Measurements from ENCODE around the gene STX18. TPM values are rescaled to one million over a fixed set of nuclear protein-coding genes. Genes with fewer than 3 reads are reported as not detected.
"Not testable (repeated sequence)": the region's sequence is repeated elsewhere in the genome, so short reads cannot be mapped to it uniquely, and the experiment has no call there.

STX18 gene
- total RNA-seq, 2 donors from 2014 or later = 18.5 to 39.8 TPM

DNA sequence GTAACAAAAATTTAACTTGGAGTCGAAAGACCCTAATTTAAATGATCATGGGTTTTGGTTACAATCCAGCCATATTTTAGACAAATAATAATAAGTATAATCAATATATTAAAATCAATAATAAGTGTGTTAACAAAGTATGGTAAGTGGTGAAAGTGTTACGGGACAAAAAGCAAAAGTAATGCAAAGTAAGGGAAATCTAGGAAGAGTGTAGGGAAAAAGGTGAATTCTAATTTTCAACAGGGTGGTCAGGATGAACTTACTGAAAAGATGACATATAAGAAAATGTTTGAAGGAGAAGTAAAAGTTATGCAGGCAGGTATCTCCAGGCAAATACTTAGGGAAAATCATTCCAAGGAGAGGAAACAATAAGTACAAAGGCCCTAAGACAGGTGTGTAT, 32.3 kb downstream of the STX18 start:
- DNase-seq (ENCODE audit: low spot score) = no peak
- Histone ChIP-seq H3K27ac (no peak overlapping the region), H3K4me1 (ENCODE audit: control insufficient read depth in 1 of 2, low read depth in 2 of 2) (peaks cover 0 to 13% of the 10 kb centered on the region in 2 donors), H3K4me3 (no peak overlapping the region), H3K27me3 (replicated peaks; ENCODE audit: insufficient read depth) (no peaks in the 10 kb centered on the region), H3K9me3 (no peaks in the 10 kb centered on the region), H3K36me3 (no peaks in the 10 kb centered on the region)
- ATAC-seq (ENCODE audit: insufficient number of reproducible peaks, low FRiP score, low read depth) = no peak
- TF ChIP-seq, protein P1, sequence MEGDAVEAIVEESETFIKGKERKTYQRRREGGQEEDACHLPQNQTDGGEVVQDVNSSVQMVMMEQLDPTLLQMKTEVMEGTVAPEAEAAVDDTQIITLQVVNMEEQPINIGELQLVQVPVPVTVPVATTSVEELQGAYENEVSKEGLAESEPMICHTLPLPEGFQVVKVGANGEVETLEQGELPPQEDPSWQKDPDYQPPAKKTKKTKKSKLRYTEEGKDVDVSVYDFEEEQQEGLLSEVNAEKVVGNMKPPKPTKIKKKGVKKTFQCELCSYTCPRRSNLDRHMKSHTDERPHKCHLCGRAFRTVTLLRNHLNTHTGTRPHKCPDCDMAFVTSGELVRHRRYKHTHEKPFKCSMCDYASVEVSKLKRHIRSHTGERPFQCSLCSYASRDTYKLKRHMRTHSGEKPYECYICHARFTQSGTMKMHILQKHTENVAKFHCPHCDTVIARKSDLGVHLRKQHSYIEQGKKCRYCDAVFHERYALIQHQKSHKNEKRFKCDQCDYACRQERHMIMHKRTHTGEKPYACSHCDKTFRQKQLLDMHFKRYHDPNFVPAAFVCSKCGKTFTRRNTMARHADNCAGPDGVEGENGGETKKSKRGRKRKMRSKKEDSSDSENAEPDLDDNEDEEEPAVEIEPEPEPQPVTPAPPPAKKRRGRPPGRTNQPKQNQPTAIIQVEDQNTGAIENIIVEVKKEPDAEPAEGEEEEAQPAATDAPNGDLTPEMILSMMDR (IDR thresholded peaks at IDR 0.05) = no peak

DNA sequence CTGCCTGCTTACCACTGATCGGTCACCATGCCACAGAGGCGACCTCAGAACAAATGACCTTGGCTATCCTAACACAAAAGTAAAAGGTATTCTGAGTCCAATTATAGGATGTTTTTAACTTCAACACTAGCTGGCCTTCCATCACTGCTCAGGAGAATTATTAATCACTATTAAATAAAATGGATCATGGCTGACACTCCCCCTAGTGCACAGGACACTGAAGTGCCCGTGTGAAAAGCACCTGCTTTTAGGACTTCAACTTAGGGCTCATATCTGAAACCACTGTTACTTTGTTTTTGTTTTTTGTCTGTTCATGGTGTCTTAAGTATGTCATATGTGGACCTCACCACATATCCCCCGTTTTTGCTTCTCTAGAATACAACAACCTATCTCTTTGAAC, 33.9 kb downstream of the STX18 start:
- H3K4me3 ChIP-seq = no peak overlapping the region
- no peak for DNase-seq (ENCODE audit: low spot score)
- TF ChIP-seq, protein P1 (IDR thresholded peaks at IDR 0.05) = no peak
- peaks cover 0 to 13% of the 10 kb centered on the region in 2 donors for H3K4me1 ChIP-seq (ENCODE audit: control insufficient read depth in 1 of 2, low read depth in 2 of 2)
- H3K36me3 ChIP-seq = no peaks in the 10 kb centered on the region
- ATAC-seq (ENCODE audit: insufficient number of reproducible peaks, low FRiP score, low read depth) = no peak
- H3K27ac ChIP-seq = no peak overlapping the region
- H3K27me3 ChIP-seq (replicated peaks; ENCODE audit: insufficient read depth) = no peaks in the 10 kb centered on the region
- no peaks in the 10 kb centered on the region for H3K9me3 ChIP-seq

DNA sequence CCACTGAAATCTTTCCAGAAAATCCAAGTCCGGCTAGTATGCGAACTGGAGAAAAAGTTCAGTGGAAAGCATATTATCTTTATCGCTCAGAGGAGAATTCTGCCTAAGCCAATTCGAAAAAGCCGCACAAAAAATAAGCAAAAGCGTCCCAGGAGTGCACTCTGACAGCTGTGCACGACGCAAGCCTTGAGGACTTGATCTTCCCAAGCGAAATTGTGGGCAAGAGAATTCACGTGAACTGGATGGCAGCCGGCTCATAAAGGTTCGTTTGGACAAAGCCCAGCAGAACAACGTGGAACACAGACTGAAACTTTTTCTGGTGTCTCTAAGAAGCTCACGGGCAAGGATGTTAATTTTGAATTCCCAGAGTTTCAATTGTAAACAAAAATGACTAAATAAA, 34.4 kb downstream of the STX18 start:
- H3K27ac ChIP-seq = no peak overlapping the region
- no peaks in the 10 kb centered on the region for H3K9me3 ChIP-seq
- no peaks in the 10 kb centered on the region for H3K36me3 ChIP-seq
- no peak for ATAC-seq (ENCODE audit: insufficient number of reproducible peaks, low FRiP score, low read depth)
- no peaks in the 10 kb centered on the region for H3K27me3 ChIP-seq (replicated peaks; ENCODE audit: insufficient read depth)
- DNase-seq (ENCODE audit: low spot score) = no peak
- TF ChIP-seq, protein P1 (IDR thresholded peaks at IDR 0.05) = no peak
- H3K4me1 ChIP-seq (ENCODE audit: control insufficient read depth in 1 of 2, low read depth in 2 of 2) = peaks cover 0 to 13% of the 10 kb centered on the region in 2 donors
- H3K4me3 ChIP-seq = peak overlapping the region; percentile 49

GRCh38 chr4:4506961-4507360, 34.9 kb downstream of the STX18 start:
- Histone ChIP-seq H3K9me3 (no peaks in the 10 kb centered on the region), H3K4me1 (ENCODE audit: control insufficient read depth in 1 of 2, low read depth in 2 of 2) (peaks cover 0 to 13% of the 10 kb centered on the region in 2 donors), H3K27ac (no peak overlapping the region), H3K27me3 (replicated peaks; ENCODE audit: insufficient read depth) (no peaks in the 10 kb centered on the region), H3K4me3 (peak overlapping the region; percentile 49), H3K36me3 (no peaks in the 10 kb centered on the region)
- no peak for ATAC-seq (ENCODE audit: insufficient number of reproducible peaks, low FRiP score, low read depth)
- TF ChIP-seq, protein P1 (IDR thresholded peaks at IDR 0.05) = no peak
- no peak for DNase-seq (ENCODE audit: low spot score)

DNA sequence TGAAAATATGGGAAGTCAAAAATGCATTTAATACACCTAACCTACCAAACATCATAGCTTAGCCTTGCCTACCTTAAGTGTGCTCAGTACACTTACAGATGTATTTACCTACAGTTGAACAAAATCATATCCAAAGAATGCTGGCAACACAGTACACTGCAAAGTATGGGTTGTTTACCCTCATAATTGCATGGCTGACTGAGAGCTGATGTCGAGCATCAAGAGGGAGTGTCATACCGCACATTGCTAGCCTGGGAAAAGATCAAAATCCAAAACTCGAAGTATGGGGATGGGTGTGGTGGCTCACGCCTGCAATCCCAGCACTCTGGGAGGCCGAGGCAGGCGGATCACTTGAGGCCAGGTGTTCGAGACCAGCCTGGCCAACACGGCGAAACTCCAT, 36.6 kb downstream of the STX18 start:
- not testable (repeated sequence) for H3K27me3 ChIP-seq (replicated peaks; ENCODE audit: insufficient read depth); H3K4me3 ChIP-seq; H3K36me3 ChIP-seq; DNase-seq (ENCODE audit: low spot score); ATAC-seq (ENCODE audit: insufficient number of reproducible peaks, low FRiP score, low read depth); H3K9me3 ChIP-seq; H3K27ac ChIP-seq
- peaks cover 0 to 13% of the 10 kb centered on the region in 2 donors for H3K4me1 ChIP-seq (ENCODE audit: control insufficient read depth in 1 of 2, low read depth in 2 of 2)

DNA sequence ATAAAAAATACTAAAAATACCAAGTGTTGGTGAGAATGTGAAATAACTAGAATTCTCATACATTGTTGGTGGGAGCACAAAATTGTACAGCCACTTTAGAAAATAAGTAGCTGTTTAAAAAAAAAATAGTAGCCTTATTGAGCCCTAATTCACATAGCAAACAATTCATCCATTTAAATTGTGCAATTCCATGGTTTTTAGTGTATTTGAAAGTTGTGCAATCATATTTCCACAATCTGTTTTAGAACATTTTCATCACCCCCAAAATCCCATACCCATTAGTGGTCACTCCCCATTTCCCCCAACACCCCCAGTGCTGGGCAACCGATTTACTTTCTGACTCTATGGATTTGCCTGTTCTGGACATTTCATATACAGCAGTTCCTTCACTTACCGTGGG, 37.1 kb downstream of the STX18 start:
- Histone ChIP-seq H3K27ac (no peak overlapping the region), H3K36me3 (no peaks in the 10 kb centered on the region), H3K27me3 (replicated peaks; ENCODE audit: insufficient read depth) (no peaks in the 10 kb centered on the region), H3K9me3 (no peaks in the 10 kb centered on the region), H3K4me1 (ENCODE audit: control insufficient read depth in 1 of 2, low read depth in 2 of 2) (peaks cover 0 to 13% of the 10 kb centered on the region in 2 donors), H3K4me3 (no peak overlapping the region)
- ATAC-seq (ENCODE audit: insufficient number of reproducible peaks, low FRiP score, low read depth) (no peak), DNase-seq (ENCODE audit: low spot score) (no peak)
- TF ChIP-seq, protein P1 (IDR thresholded peaks at IDR 0.05) = no peak
